Measurements from ENCODE around the gene LINC00237.

DNA sequence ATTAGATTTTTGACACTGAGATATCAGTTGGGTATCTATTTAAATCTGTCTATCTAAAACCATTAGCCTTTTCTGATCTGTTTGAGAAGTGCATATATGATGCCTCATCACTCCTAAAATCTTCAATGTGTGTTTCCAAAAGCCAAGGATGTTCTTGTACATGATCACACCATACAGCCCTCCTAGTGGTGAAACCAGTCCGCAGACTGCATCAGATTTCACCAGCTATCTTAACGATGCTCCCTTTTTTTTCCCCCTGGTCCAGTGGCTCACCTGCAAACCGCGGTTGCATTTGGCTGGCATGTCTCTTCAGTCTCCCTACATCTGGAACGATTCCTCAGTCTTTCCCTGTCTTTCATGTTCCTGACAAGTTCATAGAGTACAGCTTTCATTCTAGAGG lies 23.7 kb upstream of the LINC00237 start:
- TF ChIP-seq, protein P1, sequence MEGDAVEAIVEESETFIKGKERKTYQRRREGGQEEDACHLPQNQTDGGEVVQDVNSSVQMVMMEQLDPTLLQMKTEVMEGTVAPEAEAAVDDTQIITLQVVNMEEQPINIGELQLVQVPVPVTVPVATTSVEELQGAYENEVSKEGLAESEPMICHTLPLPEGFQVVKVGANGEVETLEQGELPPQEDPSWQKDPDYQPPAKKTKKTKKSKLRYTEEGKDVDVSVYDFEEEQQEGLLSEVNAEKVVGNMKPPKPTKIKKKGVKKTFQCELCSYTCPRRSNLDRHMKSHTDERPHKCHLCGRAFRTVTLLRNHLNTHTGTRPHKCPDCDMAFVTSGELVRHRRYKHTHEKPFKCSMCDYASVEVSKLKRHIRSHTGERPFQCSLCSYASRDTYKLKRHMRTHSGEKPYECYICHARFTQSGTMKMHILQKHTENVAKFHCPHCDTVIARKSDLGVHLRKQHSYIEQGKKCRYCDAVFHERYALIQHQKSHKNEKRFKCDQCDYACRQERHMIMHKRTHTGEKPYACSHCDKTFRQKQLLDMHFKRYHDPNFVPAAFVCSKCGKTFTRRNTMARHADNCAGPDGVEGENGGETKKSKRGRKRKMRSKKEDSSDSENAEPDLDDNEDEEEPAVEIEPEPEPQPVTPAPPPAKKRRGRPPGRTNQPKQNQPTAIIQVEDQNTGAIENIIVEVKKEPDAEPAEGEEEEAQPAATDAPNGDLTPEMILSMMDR (IDR thresholded peaks at IDR 0.05 in 2 of 3, conservative IDR thresholded peaks at IDR 0.05 in 1 of 3; ENCODE audit: insufficient read depth in 2 of 3, low read depth in 1 of 3, low read length in 3 of 3) = 0 out of 6 replicates have a peak, but pooled peaks of 1 of the 3 experiments have one; percentile 18
- TF ChIP-seq ZNF224 (CRISPR knock-in tag; IDR thresholded peaks at IDR 0.05) (no peak), FIP1L1 (IDR thresholded peaks at IDR 0.05; ENCODE audit: low read depth, low read length, poor library complexity, severe bottlenecking) (no peak), ZBTB43 (CRISPR knock-in tag; IDR thresholded peaks at IDR 0.05) (no peak), KDM1A (IDR thresholded peaks at IDR 0.05) (no peak), WHSC1 (IDR thresholded peaks at IDR 0.05; ENCODE audit: low read length) (no peak), CEBPG (CRISPR knock-in tag; IDR thresholded peaks at IDR 0.05) (no peak), CEBPG (tag; conservative IDR thresholded peaks at IDR 0.05 in 1 of 2, IDR thresholded peaks at IDR 0.05 in 1 of 2) (no peak), SIN3B (IDR thresholded peaks at IDR 0.05; ENCODE audit: low read depth) (no peak), E2F5 (CRISPR knock-in tag; IDR thresholded peaks at IDR 0.05) (no peak)
- TF ChIP-seq, protein P2, sequence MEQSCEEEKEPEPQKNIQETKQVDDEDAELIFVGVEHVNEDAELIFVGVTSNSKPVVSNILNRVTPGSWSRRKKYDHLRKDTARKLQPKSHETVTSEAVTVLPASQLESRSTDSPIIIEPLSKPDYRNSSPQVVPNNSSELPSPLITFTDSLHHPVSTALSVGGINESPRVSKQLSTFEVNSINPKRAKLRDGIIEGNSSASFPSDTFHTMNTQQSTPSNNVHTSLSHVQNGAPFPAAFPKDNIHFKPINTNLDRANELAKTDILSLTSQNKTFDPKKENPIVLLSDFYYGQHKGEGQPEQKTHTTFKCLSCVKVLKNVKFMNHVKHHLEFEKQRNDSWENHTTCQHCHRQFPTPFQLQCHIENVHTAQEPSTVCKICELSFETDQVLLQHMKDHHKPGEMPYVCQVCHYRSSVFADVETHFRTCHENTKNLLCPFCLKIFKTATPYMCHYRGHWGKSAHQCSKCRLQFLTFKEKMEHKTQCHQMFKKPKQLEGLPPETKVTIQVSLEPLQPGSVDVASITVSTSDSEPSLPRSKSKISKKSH (CRISPR knock-in tag; IDR thresholded peaks at IDR 0.05) = no peak
